ENCODE results near the gene LDAH. TPM values are rescaled to one million over a fixed set of nuclear protein-coding genes. Genes with fewer than 3 reads are reported as not detected.

LDAH gene
- total and polyA plus RNA-seq, 10 of the 15 experiments (the other 5 are each of a cell fraction or from before 2014, with no cell fraction given), result 17.9 to 44.7 (median 30.0) TPM

GRCh38 chr2:20653695-20654534 is 169.0 kb downstream of the LDAH start:
- Histone ChIP-seq H3K4me1 (ENCODE audit: control insufficient read depth, insufficient read depth, low read length) (peaks cover 4% of the 10 kb centered on the region), H2AFZ (ENCODE audit: control insufficient read depth, low read depth, low read length) (no peak overlapping the region), H3K4me2 (ENCODE audit: control insufficient read depth, insufficient read depth) (no peak overlapping the region), H3K9me3 (replicated peaks; ENCODE audit: control insufficient read depth, insufficient read depth, low read length) (no peaks in the 10 kb centered on the region), H3K9ac (ENCODE audit: control insufficient read depth, insufficient read depth, low read length) (no peak overlapping the region), H3K79me2 (ENCODE audit: control insufficient read depth, insufficient read depth, low read length) (no peaks in the 10 kb centered on the region), H3K27ac (ENCODE audit: control insufficient read depth, insufficient read depth) (no peak overlapping the region), H3K4me3 (no peak overlapping the region), H3K36me3 (ENCODE audit: control insufficient read depth in 2 of 2, insufficient read depth in 2 of 2, low read length in 1 of 2) (no peaks in the 10 kb centered on the region), H3K27me3 (replicated peaks in 1 of 2; ENCODE audit: control insufficient read depth in 2 of 2, insufficient read depth in 2 of 2, low read length in 1 of 2) (peaks cover 0 to 1% of the 10 kb centered on the region in 2 experiments; a peak in 1 of 4 replicates), H4K20me1 (ENCODE audit: control insufficient read depth, insufficient read depth) (no peaks in the 10 kb centered on the region)
- SMC1A ChIA-PET (ENCODE audit: uncharacterized antibody, unreplicated experiment), result interaction anchor here (1.1 kb wide), 1 partner anchor 309 kb away, joined by 3 read pairs; no protein-coding TSS in a partner anchor
- CTCF ChIA-PET, result interaction anchor here (1.3 to 3.5 kb wide), 5 partner anchors 10 to 309 kb away, joined by 3 to 16 read pairs (median 4); no protein-coding TSS in a partner anchor
- in situ Hi-C loops (cut with MboI), result loop anchor here (25.0 kb wide), 1 partner anchor 458 kb away; the partner anchor contains the start of gene TDRD15
- no peak for FAIRE-seq
- RAD21 ChIA-PET (ENCODE audit: unreplicated experiment), result no interaction called here
- BruUV-seq (replicated peaks), result no TSS peak
- WGBS (ENCODE audit: insufficient coverage, insufficient replicate concordance, low lambda C conversion rate, missing lambda C conversion rate), result 44% methylated on average over 7 of the region's 7 CpGs
- DNase-seq (ENCODE audit: low read depth, low spot score), result no peak
- intact Hi-C loops (cut with micrococcal nuclease; ENCODE audit: unreplicated experiment), result no loop called here
- TF ChIP-seq ZNF592 (IDR thresholded peaks at IDR 0.05), result no peak
- TF ChIP-seq ZBTB33 (IDR thresholded peaks at IDR 0.05), result peak; percentile 51; the same call in 1 of the 2 replicates
- POLR2A ChIA-PET, result interaction anchor here (0.6 kb wide), 1 partner anchor 294 kb away, joined by 9 read pairs; no protein-coding TSS in a partner anchor
- no peak for ATAC-seq

Measured in GM12878 (cell line).